AG04449 (cell line): ENCODE data around the gene APLF.
"Not testable (repeated sequence)": the region's sequence is repeated elsewhere in the genome, so short reads cannot be mapped to it uniquely, and the experiment has no call there.

Experiments used
- CTCF ChIA-PET: fragments of 350-600 bp; formaldehyde crosslinking; extraction: SDS; loops from one replicate; lab custom pipeline; 2021; ENCODE audit warnings: antibody characterized with exemption; lab: Yijun Ruan, JAX
- POLR2A ChIA-PET: fragments of 400-600, 350-600 bp; formaldehyde crosslinking; extraction: SDS; loops from one replicate; lab custom pipeline; 2020; ENCODE audit warnings: antibody characterized with exemption, inconsistent platforms; lab: Yijun Ruan, JAX
- DNase-seq: peaks from one replicate; pipeline ENCODE4 v3.0.0-alpha.2; 2010; ENCODE audit warnings: low read depth, low spot score
- H3K4me3 ChIP-seq: 2 replicates; pipeline ENCODE4 v1.5.1; 2011; ENCODE audit warnings: low read depth, mild to moderate bottlenecking, control low read depth, low read length
- CTCF ChIP-seq: IDR thresholded peaks from one replicate; pipeline ENCODE4 v1.5.1; 2011; ENCODE audit warnings: mild to moderate bottlenecking, moderate library complexity, low read length, control low read depth, inconsistent platforms; ENCODE audit not compliant: insufficient read depth; ENCODE audit errors: missing control alignments

Gene APLF

GRCh38 chr2:68566362-68566761 lies 99.0 kb downstream of the APLF start:
- no peak for TF ChIP-seq CTCF
- no peak overlapping the region for H3K4me3 ChIP-seq
- CTCF ChIA-PET = no interaction called here
- POLR2A ChIA-PET = no interaction called here
- DNase-seq = no peak

- no peak for DNase-seq
- no peak overlapping the region for H3K4me3 ChIP-seq
- ChIA-PET CTCF (interaction anchor here (2.1 kb wide), 1 partner anchor 27 kb away, joined by 8 read pairs; no protein-coding TSS in a partner anchor), POLR2A (no interaction called here)
- TF ChIP-seq CTCF = no peak
Observed at GRCh38 chr2:68568116-68568515, 100.7 kb downstream of the APLF start.

DNA sequence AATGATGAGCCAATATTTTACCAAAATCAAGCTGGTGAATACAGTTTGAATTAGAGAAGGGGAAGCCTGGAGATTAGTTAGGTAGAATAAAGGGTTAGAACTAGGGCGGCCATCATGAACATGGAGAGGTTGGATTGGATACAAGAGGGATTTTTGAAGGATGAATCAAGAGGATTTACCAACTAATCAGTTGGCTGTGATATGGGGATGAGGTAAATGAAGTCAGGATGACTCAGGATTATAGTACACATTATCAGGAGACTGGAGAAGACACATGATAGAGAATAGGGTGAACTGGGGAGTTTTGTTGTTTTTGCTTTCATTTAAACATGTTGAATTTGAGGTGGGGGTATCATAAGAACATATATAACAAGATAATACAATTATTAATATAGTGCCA lies 102.2 kb downstream of the APLF start:
- CTCF ChIA-PET = no interaction called here
- TF ChIP-seq CTCF = no peak
- no peak for DNase-seq
- no peak overlapping the region for H3K4me3 ChIP-seq
- POLR2A ChIA-PET = no interaction called here

GRCh38 chr2:68570434-68570833 lies 103.0 kb downstream of the APLF start:
- H3K4me3 ChIP-seq, POLR2A ChIA-PET, CTCF ChIA-PET, DNase-seq: not testable (repeated sequence)

- CTCF ChIA-PET = interaction anchor here (1.8 kb wide), 1 partner anchor 21 kb away, joined by 7 read pairs; no protein-coding TSS in a partner anchor
- no peak for TF ChIP-seq CTCF
- POLR2A ChIA-PET = no interaction called here
- no peak for DNase-seq
- no peak overlapping the region for H3K4me3 ChIP-seq
Observed at GRCh38 chr2:68574202-68574791, 106.9 kb downstream of the APLF start.

DNA sequence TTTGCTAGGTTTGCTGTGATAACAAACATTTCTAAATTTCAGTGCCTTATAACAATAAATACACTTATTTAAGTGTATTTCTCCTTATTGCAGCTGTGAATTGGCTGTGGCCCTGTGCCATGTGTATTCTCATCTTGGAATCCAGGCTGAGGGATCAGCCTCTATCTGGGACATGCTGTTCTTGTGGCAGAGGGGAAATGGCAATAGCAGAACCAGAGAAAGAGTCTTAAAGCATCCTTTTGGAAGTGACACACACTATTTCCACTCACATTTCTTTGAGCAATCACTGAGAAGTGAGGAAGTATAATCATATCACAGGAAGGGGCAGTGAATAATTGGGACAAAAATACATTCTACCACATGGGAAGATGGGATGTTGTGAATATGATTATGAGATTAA lies 109.8 kb downstream of the APLF start:
- no peak for TF ChIP-seq CTCF
- CTCF ChIA-PET = interaction anchor here (1.1 to 3.4 kb wide), 2 partner anchors 18 to 89 kb away, joined by 3 to 15 read pairs; no protein-coding TSS in a partner anchor

GRCh38 chr2:68579689-68580088 lies 112.3 kb downstream of the APLF start:
- ChIA-PET CTCF (no interaction called here), POLR2A (no interaction called here)
- H3K4me3 ChIP-seq = no peak overlapping the region
- DNase-seq = no peak
- TF ChIP-seq CTCF = no peak

More for the DNA sequence above, 109.8 kb downstream of the APLF start:
- no peak overlapping the region for H3K4me3 ChIP-seq
- no peak for DNase-seq
- POLR2A ChIA-PET = no interaction called here
